ENCODE measurements around the gene EXOSC6.
"Not testable (repeated sequence)": the region's sequence is repeated elsewhere in the genome, so short reads cannot be mapped to it uniquely, and the experiment has no call there.

The EXOSC6 gene

DNA sequence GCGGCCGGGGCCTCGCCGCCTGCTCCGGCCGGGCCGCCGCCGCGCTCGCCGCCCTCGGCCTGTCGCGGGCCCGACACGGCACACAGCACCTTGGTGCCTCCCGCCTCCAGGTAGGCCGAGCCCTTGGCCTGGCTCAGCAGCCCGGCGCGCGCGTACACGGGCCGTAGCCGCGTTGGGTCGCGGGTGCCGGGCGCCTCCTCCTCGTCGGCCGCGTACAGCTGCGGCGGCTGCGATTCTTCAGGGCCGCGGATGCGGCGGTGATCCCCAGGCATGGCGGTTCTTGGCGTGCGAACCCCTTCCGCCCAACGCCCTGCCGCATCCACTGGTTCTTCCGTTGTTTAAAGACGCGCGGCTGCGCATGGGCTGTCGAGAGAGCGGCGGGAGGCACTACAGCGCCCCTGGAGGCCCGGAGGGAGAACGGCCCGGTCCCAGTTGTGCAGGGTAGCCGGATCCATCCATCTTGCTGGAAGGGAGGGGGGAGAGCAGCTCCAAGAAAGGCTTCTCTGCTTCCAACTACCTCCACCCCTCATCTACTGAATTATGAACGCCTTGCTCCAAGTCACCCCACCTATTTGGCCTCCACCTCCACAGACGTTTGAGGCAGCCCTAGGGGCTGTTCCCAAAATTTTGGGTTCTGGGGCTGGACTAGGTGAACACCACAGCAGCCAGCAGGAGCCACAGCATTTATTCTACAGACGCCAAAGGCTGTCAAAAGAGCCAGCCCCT, at the start of gene EXOSC6:
TSS of gene EXOSC6 (minus strand) at position 312 of the 726 bp plus-strand sequence. CDS start at position 272, 40 bp downstream.
- peak; percentile 80 to 88 for DNase-seq

DNA sequence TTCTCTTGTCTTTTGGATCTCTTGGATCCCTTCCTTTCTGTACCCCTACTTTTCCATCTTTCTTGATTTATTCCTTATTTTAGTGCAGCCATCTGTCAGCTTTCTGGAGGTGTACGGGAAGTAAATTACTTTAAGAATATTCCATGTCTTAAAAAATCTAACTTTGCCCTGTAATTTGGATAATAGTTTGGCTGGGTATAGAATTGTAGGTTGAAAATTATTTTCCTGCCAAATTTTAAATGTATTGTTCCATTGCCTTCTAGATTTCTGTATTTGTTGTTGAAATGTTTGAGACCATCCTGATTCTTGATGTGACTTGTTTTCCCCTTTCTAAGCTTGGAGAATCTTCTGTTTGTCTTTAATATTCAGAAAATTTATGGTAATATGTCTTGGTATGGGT, 49.4 kb upstream of the EXOSC6 start:
- no peak for DNase-seq

DNA sequence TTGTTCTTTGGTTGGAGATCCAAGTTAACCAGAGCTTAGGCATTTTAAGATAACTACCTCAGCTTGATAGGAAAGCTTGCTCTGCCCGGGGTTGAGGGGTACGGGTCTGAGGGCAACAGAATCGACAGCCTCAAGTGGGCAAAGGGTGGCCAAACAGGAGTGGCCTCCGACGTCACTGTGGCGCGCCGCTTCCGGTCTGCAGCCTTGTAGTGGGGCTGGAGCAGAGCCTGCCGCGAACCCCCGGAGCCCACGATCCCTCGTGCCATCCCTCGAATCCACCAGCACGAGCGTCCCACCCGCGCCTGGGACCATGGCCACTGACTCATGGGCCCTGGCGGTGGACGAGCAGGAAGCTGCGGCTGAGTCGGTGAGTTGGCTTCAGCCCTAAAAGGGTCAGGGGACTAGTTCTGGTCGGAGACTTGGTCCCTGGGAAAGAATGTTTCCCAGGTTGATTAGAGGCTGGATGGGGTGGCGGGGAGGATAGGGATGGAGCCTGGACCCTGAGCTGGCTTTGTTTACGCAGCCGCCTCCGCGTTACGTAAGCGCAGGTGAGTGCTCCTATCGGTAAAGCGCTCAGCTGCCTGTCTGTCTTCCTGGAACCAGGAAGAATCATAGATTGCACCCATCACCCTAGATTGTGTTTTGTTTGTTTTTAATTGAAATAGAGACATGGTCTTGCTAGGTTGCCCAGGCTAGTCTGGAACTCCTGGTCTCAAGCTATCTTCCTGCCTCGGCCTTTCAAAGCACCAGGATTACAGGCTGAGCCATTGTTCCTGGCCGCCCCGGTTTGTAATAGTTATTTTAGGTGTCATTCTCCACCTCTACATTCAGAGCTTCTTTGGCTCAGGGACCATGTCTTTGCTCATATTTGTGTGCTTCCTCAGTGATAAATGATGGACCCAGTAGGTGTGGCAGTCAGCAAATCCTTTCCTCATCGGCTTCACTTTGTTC, 47.5 kb upstream of the EXOSC6 start, which contains the start of gene DDX19B:
TSS of gene DDX19B (plus strand) at position 199 of the 951 bp plus-strand sequence. CDS start at position 311, 112 bp downstream.
- peak; percentile 30 to 42 for DNase-seq

DNA sequence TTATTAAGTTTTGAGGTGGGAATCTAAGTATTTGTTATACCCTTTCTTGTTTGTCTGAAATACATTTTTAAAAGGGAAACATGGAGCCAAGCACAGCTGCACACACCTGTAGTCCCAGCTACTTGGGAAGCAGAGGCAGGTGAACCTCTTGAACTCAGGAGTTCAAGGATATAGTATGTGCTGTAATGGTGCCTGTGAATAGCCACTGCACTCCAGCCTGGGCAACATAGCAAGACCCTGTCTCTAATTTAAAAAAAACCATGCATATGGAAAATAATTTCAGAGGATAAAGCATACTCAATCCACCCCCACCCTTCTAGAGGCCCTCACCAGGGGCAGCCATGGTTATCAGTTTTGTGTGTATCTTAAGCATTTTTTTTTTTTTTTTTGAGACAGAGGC, 43.9 kb upstream of the EXOSC6 start:
- no peak for DNase-seq

DNA sequence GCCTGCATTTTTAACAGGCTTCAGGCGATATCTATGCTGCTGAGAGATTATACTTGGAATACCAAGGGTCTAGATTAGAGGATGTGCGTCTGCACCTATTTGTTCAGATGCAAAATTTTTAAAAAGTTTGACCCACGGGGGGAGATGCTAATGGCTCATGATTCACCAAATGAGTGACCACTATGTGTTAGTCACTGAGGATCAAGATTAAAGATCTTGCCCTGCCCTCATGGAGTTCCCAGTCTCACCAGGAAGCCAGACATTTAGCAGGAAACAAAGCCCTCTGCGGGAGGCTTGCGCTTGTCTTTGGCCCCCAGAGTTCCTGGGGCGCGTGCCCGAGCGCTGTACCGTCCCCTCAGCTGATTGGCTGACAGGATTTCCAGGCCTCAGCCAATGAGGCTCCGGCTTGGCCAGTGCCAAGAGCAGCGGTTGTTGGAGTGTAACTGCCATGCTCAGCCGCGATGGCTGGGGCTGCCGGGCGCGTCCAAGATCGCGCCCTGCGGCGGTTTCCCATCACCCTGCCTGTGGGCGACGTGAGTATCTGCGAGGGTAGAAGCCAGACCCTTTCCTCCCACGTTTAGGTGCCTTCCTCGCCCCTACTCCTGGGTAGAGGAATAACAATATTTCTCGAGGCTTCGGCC, 42.8 kb upstream of the EXOSC6 start:
- DNase-seq = no peak

DNA sequence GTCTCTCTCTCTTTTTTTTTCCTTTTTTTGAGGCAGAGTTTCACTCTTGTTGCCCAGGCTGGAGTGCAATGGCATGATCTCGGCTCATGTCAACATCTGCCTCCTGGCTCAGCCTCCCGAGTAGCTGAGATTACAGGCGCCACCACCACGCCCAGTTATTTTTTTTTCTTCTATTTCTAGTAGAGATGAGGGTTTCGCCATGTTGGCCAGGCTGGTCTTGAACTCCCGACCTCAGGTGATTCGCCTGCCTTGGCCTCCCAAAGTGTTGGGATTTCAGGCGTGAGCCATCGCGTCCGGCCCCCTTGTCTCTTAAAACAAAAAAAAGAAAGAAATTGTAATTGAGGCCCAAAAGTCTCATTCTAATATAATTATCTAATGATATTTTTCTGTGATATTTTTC, 40.4 kb upstream of the EXOSC6 start:
- DNase-seq = not testable (repeated sequence)

DNA sequence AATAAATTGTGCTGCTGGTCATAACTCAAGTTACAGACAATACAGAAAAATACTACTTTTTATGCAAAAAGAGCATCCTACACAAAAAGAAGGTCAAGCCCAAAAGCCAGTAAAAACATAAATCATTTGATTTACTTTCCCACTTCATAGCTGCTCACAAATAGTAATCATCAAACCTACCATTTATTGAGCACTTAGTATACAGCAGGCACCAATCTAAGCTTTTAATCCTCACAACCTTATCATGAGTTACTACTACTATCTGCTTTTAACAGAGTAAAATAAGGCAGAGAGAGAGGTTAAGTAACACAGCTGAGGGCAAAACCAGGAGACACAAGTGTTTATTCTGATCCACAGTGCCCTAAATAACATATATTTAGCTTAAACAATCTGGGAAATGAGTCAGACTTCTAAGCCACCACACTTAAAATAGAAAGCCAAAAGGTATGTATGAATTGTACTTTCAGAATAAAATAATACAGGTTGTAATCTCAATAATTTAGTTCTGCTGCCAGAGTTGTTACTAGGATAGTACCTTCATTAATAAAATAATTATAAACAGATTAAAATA, 39.3 kb upstream of the EXOSC6 start:
- DNase-seq = no peak

DNA sequence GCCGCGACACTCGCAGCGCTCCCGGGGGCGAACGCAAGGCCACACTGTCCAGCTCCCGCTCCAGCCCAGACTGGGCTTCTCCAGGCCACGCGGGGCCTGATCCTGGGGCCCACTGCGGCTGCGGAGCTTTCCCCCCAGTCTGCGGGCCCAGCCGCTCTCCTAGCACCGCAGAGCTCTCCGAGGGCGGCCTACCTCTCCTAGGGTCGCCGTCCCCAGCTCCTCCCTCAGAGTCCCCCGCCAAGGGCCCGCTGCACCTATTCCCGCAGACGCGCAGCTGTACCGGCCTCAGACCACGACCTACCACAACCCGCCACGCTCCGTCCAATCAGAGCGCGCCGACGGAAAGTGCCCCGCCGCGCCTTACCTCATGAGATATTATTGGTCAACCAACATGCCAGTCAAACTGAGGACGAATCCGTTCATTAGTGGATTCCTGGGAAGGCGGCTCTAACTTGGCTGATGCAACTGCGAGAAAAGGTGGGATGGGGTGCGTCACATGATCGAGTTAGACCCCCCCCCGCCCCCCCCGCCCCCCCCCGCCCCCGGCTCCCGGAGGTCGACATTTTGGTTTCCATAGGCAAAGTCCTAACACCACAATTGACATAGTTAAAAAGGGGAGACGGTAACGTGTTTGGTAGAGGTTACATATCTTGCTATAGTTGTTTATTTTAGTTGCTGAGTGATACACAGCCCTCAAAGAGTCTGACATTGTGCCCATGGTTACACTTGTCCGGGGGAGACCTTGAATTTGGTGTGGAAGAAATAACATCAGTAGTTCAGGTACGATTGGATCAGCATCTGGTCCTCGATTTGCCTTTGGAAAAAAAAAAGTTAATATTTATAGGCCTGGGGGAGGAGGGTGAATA, 37.7 kb upstream of the EXOSC6 start, which contains the start of gene AARS1:
TSS of gene AARS1 (minus strand) at position 278 of the 866 bp plus-strand sequence. CDS start 6,743 bp downstream, outside the sequence.
- peak; percentile 94 to 97 for DNase-seq

DNA sequence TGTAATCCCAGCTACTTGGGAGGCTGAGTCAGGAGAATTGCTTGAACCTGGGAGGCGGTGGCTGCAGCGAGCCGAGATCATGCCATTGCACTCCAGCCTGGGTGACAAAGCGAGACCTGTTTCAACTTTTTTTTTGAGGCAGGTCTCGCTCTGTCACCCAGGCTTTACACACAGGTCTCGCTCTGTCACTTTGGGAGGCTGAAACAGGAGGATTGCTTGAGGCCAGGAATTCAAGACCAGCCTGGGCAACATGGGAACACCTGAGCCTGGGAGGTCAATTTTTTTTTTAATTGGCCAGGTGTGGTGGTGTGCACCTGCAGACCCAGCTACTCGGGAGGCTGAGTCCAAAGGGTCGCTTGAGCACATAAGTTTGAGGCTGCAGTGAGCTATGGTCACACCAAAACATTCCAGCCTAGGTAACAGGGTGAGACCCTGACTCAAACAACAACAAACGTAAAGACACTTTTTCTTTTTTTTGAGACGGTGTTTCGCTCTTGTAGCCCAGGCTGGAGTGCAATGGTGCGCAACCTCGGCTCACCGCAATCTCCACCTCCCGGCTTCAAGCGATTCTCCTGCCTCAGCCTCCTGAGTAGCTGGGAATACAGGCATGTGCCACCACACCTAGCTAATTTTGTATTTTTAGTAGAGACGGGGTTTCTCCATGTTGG, 35.7 kb upstream of the EXOSC6 start:
- DNase-seq = not testable (repeated sequence)

DNA sequence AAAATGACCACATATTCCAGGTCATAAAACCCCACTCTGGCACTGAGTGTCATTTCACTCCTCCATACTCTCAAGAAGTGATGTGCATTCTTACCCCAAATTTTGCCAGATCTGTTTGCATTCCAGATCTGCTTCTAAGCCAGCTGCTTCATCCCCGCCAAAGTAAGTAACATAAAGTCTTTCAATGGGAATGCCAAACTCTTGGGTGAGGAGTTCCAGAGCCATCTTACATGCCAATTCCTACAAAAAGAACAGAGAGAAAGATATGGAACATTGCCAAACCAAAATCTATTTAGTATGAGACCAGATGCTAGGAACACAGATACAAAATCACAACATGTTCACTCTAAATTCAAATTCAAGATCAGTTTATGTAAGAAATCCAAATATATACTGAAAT, 24.7 kb upstream of the EXOSC6 start:
- DNase-seq = no peak

DNA sequence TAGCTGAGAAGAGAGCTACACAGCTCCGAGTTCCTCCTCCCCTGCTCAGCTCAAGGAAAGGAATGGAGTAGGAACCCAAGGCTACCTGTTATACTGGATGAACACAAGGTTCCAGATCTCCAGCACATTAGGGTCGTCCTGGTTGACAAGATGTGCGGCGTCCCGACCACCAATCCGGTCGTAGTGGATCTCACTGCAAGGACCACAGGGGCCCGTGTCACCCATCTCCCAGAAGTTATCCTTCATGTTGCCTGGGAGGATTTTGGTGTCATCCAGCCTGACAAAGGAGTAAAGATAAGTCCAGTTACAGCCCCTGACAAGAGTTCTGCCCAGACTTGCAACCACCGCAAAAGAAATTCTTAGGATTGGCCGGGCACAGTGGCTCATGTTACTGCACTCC, 20.0 kb upstream of the EXOSC6 start:
- DNase-seq = no peak

DNA sequence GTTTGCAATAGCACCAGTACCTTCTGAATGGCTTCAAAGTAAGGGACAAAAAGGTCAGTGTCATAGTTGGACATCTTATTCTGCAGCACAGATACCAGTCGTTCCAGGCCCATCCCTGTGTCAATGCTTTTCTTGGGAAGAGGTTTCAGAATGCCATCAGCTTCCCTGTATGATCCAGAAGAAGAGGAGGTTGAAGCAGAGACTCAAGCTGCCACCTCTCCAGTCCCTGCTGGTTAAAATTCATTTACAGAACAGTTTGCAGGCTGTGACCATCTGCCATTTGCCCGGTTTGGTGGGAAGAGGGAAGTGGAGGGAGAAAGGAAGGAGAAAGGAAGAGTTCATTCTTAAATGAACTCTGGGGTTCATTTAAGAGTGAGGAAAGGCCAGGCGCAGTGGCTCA, 18.4 kb upstream of the EXOSC6 start:
- DNase-seq = no peak

DNA sequence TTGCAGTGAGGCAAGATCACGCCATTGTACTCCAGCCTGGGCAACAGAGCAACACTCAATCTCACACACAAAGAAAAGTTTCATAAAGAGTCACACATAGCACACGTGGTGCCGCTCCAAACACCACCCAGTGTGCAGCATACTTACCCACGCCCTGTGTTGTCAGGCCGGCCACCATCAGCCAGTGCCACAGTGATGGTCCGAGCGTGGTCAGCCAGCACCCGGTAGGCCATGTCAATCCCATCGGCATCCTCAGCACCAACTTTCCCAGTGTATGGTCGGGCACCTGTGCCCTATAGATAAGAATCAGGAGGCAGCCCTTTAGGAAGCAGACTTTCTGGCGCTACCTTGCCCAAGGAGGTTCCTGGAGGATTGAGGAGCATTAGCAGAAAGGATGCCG, 17.7 kb upstream of the EXOSC6 start:
- no peak for DNase-seq

DNA sequence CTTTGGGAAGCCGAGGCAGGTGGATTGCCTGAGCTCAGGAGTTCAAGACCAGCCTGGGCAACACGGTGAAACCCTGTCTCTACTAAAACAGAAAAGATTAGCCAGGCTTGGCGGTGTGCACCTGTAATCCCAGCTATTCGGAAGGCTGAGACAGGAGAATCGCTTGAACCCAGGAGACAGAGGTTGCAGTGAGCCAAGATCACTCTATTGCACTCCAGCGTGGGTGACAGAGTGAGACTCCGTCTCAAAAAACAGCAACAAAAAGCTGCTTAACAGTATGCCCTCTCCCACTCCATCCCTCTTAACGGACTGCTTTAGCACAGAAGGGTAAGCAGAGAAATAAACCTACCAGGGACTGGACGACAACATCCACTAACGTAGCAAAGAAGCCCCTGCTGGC, 16.2 kb upstream of the EXOSC6 start:
- not testable (repeated sequence) for DNase-seq

DNA sequence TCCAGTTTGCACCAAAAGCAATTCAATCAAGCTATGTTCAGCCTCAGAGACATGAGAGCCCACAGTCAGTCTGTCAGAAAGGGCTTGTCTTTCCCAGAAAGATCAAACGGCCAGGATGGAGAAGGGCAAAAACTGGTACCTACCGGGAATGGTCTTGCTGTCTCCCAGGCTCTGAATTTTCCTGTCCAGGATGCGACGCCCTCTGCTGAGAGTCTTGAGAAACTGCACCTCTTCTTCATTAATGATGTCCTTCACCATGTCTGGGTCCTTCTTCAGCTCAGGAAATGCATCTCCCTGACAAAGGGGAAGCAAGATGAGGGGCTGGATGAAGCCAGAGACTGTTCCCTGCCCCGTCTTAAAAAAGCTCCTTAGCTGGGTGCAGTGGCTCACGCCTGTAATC, 15.8 kb upstream of the EXOSC6 start:
- no peak for DNase-seq

DNA sequence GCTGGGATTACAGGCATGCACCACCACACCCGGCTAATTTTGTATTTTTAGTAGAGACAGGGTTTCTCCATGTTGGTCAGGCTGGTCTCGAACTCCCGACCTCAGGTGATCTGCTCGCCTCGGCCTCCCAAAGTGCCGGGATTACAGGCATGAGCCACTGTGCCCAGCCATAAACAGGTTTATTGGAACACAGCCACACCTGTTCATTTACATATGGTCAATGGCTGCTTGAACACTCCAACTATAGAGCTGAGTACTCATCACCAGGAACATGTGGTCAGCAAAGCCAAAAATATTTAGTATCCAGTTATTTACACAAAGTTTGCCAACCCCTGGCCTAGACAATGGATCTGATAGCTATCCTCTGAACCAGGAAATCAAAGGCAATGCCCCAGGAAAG, 8.2 kb upstream of the EXOSC6 start:
- not testable (repeated sequence) for DNase-seq

DNA sequence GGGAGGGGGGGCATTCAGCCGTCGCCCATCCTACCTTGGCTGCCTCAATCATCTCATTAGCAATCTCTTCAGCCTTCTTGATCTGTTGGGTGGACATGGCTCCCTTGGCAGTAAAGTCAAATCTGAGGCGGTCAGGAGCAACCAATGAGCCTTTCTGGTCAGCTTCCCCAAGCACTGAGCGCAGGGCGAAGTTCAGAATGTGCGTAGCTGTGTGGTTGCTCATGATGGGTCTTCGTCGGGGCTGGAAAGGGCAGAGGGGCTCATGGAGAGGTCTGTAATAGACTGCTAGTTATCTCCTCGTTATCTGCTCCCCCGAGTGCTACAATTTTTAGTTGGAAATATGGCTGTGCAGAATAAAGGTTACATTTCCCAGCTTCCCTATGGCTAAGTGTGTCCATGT, 7.2 kb upstream of the EXOSC6 start:
- no peak for DNase-seq

DNA sequence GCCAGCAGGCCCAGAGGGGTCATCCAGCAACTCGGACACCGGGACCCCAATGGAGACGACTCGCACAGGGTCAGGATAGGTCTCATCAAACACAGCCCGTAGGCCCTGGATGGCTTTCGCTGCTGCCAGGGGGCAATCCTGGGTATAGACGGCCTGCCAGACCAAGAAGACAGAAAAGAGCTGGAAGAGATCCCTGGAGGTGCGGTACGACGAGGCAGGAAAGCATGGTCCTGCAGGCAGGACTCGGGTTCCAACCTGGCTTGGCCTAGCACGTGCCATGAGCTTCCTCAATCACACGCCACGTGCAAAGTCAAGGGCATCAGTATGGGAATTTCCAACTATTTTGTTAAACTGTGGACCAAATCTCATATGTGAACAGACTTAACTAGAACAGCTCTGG, 6.3 kb upstream of the EXOSC6 start:
- DNase-seq = no peak

DNA sequence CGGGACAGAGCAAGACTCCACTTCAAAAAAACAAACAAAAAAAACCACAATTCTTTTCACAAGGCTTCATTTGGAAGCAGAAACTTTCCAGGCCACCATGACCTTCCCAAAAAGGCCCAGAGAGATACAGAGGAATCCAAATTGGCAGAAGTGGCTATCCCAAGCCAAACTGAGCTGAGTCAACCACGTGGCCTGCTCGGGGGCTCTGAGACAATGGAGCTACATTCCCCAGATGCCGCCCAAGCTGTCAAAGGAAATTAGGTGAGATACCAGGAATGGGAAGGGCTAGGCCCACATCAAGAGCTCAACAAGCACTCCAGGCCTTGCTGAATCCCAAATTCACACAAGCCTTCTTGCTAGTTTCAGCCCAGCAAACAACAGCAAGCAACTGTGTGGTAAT, 5.7 kb upstream of the EXOSC6 start:
- no peak for DNase-seq

DNA sequence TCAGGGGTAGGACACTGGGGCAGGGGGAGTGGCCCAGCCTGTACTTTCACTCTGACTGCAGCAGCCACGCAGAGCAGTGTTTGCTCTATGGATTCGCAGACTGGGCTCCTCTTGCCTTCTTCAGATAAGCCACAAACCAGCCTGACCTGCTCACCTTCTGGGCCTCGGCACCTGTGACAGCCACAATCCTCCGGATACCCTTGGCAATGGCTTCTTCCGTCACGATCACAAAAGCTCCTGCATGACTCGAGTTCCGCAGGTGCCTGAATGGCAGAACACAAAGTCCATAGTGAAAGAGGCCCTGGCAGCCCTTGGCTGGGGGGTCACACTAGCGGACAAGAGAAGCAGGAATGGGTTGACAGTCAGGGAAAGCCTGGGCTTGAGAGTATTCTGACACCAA, 3.8 kb upstream of the EXOSC6 start:
- DNase-seq = no peak

DNA sequence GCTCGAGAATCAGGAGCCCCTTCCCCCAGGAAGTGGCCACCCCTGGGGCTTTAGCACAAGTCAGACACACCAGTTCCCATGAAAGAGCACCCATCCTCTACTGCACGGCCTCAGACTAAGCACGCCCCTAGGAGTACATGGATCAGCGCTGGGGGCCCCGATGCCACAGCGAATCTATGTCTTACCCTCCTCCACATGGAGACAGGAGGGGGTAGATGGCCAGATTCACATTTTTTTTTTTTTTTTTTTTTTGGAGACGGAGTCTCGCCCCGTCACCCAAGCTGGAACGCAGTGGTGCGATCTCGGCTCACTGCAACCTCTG, 3.2 kb upstream of the EXOSC6 start:
- DNase-seq = no peak
